ENCODE measurements around the gene UGT1A9.

GRCh38 chr2:233789554-233789953, 117.9 kb downstream of the UGT1A9 start:
- no peak for TF ChIP-seq EP300 (IDR thresholded peaks at IDR 0.05; ENCODE audit: low read depth)
- TF ChIP-seq POLR2A (IDR thresholded peaks at IDR 0.05): no peak

All from transverse colon (tissue), 1 donor.